Activated CD4-positive, alpha-beta T cell treated with anti-CD3 and anti-CD28 coated beads, Interleukin-2, Interleukin-4, amounts not matched to agents 100 ng/mL and 50 ng/mL, durations not matched to agents 16 hours and 8 hours (primary cell): ENCODE measurements around the gene ATAD3B.
"Not testable (repeated sequence)": the region's sequence is repeated elsewhere in the genome, so short reads cannot be mapped to it uniquely, and the experiment has no call there.

ENCODE experiments used
- DNase-seq: peaks from one replicate; pipeline ENCODE4 v3.0.0-alpha.2; 2020; ENCODE audit warnings: low spot score

The ATAD3B gene

DNA sequence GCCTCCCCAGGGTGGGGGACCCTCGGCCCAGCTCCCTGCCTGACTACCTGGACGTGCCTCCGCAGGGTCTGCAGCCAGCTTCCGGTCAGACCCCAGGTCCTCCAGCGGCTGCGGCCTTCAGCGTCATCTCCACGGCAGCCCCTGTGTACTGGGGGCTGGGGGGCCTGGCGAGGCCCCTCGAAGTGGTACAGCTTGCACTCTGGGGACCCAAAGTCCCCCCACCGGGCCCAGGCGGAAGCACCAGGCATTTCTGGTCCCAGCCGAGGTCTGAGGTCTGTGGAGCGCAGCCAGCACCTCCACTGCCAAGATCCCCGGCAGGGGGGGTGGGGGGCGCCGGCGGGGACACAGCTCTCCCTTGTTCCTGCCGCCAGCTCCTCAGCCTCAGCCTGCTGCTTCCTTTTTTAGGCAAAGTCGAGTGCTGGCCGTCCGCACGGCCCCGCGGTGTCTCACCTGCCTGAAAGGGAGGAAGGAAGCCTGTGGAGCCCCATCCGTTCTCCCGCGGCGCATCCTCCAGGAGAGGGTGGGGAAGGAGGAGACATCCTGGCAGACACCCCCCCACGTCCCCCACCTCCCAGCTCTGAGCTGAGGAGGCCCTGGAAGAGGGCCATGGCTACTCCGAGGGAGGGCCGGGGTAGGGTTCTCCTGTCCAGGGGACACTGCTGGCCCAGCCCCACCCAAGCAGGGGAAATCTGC is 37.3 kb upstream of the ATAD3B start:
- no peak for DNase-seq

DNA sequence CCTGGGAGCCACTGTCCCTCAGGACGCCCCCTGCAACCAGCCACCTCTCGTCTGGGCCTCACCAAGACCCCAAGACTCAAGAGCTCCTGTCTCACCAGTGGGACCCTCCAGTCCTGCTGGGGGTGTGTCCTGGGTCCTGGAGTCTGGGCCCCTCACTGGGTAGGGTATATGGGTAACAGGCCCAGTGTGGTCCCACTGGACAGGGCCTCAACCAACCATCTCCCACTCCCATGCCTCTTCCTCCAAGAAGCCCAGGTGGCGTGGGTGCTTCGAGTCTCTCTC is 36.8 kb upstream of the ATAD3B start:
- DNase-seq, result no peak

DNA sequence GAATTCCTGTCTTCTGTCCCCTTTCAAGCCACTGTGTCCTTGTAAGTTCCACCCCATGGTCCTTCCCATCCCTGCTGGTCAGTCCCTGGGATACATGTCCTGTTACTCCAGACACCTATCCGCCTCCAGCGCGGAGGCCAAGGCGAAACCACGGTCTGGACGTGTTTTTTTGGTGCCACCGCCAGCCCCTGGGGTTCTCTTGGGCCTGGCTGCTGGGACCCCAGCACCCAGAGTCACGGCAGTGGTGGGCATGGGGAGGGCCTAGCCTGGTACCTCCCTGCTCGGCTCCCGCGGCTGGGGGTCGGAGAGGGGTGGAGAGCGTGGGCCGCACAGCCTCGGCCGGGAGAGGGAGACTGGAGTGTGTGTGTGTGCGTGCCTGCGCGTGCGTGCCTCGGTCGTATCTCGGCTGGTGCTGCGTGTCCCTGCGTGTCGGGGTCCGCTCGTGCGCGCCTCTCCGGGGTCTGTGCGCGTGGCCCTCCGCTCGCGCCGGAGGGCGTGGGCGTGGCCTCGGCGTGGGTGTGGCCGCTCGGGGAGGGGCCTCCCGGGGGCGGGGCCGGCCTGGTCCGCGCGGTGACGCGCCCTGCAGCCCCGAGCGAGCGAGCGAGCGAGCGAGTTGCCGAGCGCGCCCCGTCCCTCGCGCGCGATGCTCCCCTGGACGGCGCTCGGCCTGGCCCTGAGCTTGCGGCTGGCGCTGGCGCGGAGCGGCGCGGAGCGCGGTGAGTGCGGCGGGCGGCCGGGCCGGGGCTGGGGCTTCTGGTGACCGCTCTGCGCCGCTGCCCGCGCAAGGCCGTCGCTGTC is 36.3 kb upstream of the ATAD3B start, which contains the start of gene VWA1:
Gene VWA1, plus strand, starts transcription at position 585 of the 798 bp plus-strand sequence. Its CDS starts 59 bp downstream, at position 644.
- peak; percentile 68 for DNase-seq

DNA sequence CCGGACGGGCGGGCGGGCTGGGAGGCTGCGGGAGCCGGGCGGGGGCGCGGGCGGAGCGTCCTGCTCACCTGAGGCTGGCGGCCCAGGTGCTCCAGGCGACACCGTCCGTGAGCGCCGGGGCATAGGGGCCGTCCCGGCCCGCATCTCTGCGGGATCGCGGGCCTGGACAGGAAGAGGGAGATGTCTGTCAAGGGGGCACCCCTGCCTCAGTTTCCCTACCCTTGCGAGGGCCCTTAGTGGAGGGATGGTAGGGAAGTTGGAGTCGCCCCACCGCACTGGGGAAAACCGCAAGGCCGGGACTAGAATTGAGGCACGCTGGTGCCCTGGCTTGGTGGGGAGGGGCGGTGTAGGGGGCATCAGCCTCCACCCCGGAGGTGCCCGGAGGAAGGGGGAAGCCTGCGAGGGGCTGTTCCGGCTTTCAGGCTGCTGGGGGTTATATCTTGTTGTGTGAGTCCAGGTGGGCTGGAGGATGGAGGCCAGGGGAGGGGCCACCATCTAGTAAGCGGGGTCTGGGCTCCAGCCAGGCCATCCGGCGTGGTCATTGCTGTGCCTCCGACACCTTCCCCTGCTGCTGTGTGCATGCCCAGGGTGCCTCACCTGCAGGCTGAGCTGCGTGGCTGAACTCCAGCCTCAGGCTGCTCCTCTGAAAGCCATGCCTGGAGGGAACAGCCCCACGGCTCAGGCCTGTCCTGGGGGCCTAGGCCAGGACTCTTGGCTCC is 35.5 kb upstream of the ATAD3B start:
- no peak for DNase-seq

DNA sequence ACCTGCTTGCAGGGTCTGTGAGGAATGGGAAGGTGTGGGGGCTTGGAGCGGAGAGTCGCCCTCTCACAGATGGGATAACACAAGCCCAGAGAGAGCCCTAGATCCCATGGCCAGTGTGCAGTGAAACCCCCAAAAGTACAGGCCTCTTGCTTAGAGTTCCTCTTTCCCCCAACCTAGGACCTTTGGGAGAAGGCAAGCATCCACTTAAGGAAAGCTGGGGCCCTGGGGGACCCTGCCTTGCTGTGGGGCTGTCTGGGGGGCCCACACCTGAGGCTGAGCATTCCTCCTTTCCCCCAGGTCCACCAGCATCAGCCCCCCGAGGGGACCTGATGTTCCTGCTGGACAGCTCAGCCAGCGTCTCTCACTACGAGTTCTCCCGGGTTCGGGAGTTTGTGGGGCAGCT is 34.9 kb upstream of the ATAD3B start:
- no peak for DNase-seq

DNA sequence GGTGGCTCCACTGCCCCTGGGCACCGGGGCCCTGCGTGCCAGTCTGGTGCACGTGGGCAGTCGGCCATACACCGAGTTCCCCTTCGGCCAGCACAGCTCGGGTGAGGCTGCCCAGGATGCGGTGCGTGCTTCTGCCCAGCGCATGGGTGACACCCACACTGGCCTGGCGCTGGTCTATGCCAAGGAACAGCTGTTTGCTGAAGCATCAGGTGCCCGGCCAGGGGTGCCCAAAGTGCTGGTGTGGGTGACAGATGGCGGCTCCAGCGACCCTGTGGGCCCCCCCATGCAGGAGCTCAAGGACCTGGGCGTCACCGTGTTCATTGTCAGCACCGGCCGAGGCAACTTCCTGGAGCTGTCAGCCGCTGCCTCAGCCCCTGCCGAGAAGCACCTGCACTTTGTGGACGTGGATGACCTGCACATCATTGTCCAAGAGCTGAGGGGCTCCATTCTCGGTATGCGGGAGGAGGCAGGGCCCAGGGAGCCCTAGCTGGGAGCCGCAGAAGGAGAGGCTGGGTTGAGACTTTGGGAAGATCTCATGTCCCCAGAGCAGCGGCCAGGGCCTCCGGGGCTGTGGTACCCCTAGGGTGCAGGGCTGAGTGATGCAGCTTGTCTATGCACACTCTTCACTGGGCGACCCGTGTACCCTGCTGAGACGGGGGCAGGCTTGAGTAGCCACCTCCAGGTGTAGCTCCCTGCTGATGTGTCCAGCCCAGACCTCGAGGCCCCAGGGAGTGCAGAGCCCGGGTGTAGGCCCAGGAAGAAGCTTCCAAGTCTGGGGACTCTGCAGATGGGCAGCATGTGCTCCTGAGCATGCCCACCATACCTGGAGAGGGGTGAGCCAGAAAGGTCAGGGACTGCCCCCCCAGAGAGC is 34.3 kb upstream of the ATAD3B start:
- DNase-seq, result no peak

DNA sequence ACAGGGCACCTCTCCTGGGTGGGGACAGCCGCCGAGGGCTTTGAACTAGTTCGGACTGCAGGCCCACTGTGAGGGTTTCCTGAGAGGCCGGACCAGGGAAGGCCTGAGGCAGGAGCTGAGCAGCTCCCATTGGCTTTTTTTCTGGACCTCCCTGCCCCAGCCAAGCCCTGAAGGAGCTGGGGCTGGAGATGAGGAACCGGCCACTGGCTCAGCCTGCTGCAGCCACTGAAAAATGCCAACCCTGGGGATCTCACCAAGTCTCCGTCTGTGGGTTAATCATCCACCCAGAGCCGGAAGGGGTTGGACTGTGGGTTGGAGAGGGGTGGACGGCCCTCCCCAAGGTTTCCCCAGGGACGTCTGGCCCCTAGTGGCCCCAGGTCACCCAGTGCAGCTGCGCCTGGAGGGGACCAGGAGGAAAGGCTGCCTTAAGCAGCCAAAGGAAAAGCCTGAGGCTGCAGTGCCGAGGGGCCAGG is 33.6 kb upstream of the ATAD3B start:
- no peak for DNase-seq

DNA sequence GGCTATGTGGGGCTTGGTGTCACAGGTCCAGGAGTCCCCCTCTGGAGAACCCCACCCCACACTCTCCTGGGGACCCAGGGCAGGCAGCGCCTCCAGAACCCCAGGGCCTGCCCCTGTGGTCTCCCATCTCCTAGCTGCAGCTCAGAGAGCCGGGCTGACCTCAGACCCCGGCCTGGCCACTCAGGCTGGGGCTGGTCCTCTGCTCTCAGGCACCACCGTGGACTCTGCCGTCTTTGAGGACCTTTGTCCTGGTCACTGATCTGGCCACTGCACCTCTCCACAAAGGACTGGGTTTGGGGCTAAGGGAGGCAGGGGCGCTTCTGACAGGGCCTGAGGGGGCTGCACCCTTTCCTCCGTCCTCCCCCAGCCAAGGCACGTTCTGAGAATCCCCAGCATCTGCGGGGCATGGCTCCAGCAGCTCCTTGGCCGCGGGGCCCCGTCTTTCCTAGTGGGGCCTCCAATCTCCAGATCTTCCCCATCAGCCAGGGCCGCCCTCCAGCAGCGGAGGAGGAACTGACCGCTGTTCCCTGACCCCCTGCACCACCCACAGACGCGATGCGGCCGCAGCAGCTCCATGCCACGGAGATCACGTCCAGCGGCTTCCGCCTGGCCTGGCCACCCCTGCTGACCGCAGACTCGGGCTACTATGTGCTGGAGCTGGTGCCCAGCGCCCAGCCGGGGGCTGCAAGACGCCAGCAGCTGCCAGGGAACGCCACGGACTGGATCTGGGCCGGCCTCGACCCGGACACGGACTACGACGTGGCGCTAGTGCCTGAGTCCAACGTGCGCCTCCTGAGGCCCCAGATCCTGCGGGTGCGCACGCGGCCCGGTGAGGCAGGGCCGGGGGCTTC is 32.8 kb upstream of the ATAD3B start:
- DNase-seq, result no peak

DNA sequence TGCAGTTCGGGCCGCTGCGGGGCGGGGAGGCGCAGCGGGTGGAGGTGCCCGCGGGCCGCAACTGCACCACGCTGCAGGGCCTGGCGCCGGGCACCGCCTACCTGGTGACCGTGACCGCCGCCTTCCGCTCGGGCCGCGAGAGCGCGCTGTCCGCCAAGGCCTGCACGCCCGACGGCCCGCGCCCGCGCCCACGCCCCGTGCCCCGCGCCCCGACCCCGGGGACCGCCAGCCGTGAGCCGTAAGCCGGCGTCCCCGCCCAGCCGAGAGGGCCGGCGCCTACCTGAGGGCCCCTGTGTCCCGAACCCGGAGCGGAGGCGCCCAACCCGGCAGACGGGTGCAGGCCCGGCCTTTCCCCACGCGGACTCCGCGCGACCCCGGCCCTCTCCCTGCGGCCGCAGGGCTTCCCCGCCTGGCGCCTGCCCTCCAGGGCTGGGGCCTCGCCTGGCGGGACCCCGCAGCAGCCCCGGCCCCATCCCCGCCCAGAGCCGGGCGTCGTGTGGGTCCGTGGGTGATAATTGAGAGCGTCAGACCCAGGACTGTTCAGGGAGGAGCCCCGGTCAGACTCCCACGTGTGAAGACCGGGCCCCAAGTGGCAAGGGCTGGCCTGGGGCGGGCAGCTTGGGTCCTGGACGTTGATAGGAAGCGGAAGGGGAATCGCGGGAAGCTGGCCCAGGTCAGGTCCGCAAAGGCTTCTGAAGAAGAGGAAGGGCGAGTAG is 31.9 kb upstream of the ATAD3B start:
- DNase-seq, result no peak

DNA sequence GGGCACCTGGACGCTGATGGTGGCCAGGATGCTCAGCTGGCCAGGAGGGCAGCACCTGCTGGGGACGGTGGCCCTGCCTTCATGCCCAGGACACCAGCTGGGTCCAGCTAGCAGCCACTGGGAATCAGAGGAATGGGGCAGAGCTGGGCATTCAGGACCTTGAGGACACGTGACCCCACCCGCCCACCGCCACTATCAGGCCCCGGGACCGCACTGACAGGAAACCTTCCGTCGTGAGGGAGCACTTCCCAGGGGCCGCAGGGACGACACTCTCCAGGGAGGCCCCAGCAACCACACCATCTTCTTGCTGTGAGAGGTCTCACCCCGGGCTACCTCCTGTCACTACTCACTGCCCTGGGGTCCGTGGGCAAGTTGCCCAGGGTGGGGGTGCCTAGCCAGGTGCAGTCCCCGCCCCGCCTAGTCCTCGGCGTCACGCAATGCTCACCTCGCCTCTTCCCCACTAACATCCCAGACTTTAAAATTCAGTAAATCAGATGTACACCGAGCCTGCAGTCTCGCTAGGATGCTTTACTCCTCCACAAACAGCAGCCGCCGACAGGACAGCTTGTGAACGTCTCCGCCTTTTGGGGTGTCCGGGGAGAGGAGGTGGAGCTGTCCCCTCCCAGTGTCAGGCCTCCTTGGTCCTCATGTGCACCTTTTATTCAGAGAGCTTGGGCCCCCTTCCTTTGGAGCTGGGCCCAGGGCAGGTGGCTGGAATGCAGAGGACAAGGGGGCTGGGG is 31.1 kb upstream of the ATAD3B start:
- no peak for DNase-seq

DNA sequence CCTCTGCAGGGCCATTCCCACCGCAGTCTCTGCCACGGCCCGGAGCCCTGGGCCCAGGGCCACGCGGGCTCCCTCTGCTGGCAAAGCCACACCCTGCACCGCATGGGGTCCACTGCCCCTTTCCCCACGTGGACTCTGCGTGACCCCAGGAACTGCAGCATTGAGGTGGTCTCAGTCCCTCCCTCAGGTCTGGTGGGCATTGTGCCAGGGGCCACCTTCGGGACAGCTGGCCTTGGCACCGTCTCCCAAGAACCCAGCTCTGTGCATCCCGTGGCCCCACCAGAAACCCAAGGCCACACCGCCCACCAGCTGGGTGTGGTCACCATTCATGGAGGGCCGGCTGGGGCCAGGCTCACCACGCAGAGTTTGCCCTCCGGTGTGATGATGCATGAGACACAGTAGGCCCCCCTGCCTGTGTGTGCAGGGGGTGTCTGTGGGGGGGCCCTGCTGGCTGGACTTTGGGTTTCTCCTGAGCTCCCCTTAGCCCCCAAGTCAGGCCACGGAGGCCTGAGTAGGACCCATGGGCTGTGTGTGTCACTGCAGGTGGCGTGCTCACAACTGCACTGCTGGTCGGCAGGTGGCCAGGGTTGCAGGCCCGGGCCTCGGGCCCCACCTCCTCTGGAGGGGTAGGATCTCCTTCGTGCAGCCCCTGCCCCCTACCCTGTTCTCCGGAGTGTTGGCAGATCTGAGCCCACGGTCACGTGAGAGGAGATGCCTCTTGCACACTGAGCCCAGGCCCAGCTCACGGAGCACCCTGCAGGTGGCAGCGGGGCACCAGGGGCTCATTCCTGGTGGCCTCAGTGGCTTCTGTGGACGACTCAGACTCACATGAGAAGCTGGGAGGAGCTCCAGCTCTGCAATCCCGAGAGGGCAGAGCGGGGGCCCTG is 30.3 kb upstream of the ATAD3B start:
- peak; percentile 48 for DNase-seq

DNA sequence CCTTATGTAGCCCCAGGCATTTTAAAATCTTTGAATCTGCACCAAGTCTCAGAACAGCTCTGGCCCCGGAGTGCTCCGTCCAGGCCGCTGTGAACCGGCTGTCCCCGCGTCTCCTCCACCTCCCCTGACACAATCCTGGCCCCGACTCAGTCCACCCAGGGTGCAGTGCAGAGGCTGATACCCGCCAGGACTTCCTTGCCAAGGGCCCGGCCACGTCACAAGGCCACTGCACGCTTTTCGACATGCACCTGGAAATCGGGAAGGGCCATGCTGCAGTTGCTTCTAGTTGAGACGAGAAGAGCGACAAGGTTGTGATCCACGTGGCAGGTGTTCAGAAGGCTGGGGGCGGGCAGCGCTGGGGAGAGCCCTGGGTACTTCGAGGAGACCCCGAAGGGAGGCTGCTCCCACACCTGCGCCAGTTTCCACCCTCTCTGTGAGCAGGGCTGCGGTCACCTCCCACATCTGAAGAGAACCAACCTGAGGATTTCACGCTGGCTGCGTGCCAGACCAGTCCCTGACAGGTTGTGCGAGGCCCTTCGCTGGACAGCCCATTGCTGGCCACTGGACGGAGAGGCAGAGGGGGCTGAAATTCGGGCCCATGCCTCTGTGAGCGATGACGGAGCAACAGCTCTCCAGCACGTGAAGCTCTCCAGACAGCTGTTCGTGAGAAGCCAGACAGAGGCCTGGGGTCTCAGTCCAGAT is 29.3 kb upstream of the ATAD3B start:
- no peak for DNase-seq

DNA sequence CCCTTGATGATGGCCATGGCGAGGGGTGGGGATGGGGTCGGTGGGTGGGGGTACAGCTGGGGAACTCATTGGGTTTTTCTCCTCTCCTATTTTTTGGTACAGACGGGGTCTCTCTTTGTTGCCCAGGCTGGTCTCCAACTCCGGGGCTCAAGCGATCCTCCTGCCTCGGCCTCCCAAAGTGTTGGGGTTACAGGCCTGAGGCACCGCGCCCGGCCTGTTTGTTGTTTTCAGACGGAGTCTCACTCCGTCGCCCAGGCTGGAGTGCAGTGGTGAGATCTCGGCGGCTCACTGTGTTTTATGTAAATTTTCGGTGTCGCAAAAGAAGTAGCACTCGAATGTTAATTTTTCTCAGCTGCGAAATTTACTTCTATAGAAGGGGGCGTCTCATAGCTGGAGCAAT is 24.9 kb upstream of the ATAD3B start:
- not testable (repeated sequence) for DNase-seq

DNA sequence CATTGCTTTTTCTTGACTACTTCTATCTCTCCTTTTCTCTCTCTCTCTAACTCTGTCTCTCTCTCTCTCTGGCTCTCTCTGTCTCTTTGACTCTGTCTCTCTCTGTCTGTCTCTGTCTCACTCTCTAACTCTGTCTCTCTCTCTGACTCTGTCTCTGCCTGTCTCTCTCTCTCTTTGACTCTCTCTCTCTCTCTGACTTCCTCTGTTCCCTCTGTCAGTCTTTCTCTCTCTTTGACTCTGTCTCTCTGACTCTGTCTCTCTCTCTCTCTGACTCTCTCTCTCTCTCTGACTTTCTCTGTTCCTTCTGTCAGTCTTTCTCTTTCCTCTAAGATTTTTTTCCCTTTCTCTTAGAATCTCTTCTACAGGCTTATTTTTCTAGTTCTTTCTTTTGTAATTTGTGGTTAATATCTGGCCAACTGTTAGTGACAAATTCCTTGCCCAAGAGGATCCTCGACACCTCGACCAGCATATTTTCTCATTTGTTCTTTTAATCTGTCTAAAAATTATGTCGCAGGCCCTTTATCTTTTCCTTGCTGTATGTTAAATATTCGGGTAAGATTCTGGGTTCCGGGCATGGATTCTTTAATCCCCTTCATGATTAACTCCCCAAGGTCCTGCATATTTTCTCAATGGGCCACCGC is 22.3 kb upstream of the ATAD3B start, which contains the start of gene ATAD3C:
Gene ATAD3C, plus strand, starts transcription at position 591 of the 641 bp plus-strand sequence. CDS start 995 bp downstream, outside the sequence.
- DNase-seq, result no peak

DNA sequence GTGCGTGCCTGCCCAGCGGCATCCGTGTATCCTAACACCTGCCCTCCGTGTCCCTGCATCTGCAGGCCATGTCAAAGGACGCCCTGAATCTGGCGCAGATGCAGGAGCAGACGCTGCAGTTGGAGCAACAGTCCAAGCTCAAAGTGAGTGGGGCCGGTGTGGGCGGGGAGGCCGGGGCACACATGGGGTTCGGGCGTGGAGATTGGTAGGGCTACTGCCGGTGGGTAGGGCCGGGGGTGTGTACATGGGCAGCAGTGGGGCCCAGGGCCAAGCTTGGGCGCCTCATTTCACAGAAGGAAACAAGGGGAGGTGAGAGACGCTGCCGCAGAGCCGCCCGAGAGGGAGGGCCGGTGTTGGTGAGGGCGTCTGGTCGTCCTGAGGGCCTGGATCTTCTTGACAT is 20.9 kb upstream of the ATAD3B start:
- not testable (repeated sequence) for DNase-seq

DNA sequence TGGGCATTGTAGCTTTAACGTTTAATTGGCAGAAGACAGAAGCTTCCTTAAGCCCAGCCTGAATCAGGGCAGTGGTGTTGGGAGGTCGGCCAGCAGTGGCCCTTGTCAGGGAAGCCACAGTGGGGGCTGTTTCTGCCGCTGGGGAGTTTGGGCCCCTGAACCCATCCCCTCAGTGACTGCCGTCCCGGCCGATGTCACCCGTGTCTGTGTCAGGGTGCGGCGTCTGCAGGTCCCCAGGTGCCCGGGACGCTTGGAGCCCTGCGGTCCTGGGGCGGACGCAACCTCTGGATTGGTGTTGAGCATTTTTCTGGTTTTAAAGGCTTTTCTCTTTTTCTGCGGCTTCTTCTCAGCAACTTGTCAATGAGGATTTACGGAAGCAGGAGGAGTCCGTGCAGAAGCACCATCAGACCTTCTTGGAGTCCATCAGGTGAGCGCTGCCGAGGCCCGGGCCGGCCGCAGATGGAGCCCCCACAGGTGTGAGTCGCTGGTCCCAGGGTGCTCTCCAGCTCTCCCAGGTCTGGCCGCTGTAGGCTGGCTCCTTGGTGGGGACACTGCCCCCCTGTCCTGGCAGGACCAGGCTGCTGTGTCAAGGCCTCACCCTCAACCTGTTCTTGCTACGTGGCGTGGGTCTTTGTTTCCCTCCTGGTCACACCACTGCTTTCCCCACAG is 19.7 kb upstream of the ATAD3B start:
- DNase-seq, result no peak

DNA sequence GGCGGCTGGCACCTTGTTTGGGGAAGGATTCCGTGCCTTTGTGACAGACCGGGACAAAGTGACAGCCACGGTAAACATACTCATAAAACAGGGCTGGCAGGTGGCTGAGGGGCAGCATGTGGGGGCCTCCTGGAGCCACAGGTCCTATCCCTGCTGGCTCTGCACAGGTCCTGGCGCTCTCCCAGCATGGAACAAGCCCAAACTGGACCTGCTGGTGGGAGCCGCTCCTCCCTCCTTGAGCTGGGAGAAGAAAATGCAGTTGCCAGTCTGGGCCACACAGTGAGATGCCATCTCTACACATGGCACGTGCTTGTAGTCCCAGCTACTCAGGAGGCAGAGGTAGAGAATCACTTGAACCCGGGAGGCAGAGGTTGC is 19.2 kb upstream of the ATAD3B start:
- not testable (repeated sequence) for DNase-seq
